ENCODE measurements around the gene CENPV. TPM values are rescaled to one million over a fixed set of nuclear protein-coding genes. Genes with fewer than 3 reads are reported as not detected.

Gene CENPV
- total RNA-seq, 2 experiments from 2014 or later: 139 to 142 TPM

DNA sequence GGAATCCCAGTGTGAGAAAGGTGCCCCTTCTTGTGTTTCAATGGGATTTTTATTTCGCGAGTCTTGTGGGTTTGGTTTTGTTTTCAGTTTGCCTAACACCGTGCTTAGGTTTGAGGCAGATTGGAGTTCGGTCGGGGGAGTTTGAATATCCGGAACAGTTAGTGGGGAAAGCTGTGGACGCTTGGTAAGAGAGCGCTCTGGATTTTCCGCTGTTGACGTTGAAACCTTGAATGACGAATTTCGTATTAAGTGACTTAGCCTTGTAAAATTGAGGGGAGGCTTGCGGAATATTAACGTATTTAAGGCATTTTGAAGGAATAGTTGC lies 28.2 kb upstream of the CENPV start:
- peaks cover 33% of the 10 kb centered on the region for H3K4me1 Mint-ChIP-seq (ENCODE audit: low read depth)
- DNase-seq (no peak), ATAC-seq (peak; percentile 10)

DNA sequence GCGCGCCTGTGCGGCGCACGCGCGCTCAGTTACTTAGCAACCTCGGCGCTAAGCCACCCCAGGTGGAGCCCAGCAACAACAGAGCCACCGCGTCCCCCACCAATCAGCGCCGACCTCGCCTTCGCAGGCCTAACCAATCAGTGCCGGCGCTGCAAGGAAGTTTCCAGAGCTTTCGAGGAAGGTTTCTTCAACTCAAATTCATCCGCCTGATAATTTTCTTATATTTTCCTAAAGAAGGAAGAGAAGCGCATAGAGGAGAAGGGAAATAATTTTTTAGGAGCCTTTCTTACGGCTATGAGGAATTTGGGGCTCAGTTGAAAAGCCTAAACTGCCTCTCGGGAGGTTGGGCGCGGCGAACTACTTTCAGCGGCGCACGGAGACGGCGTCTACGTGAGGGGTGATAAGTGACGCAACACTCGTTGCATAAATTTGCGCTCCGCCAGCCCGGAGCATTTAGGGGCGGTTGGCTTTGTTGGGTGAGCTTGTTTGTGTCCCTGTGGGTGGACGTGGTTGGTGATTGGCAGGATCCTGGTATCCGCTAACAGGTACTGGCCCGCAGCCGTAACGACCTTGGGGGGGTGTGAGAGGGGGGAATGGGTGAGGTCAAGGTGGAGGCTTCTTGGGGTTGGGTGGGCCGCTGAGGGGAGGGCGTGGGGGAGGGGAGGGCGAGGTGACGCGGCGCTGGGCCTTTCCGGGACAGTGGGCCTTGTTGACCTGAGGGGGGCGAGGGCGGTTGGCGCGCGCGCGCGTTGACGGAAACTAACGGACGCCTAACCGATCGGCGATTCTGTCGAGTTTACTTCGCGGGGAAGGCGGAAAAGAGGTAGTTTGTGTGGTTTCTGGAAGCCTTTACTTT lies 27.6 kb upstream of the CENPV start, which contains the start of gene UBB:
TSS of gene UBB (plus strand) at position 452 of the 856 bp plus-strand sequence. CDS start 817 bp downstream, outside the sequence.
- ChIA-PET CTCF (interaction anchor here (0.6 to 4.2 kb wide), 8 partner anchors 17 to 208 kb away, joined by 3 to 31 read pairs (median 4); partner anchors contain the start of gene TRPV2), POLR2A (interaction anchor here (0.6 to 4.6 kb wide), 19 partner anchors 8 to 745 kb away, joined by 3 to 44 read pairs (median 4); partner anchors contain the start of genes CENPV, NCOR1, TRPV2 and TTC19)
- DNase-seq (peak; percentile 97), ATAC-seq (peak; percentile 95)
- Mint-ChIP-seq H3K4me1 (ENCODE audit: low read depth) (peaks cover 33% of the 10 kb centered on the region), H3K4me3 (peak within 1 kb of the TSS; percentile 94), H3K36me3 (ENCODE audit: low read depth) (peaks cover 31% of the 10 kb centered on the region), H3K27me3 (no peaks in the 10 kb centered on the region), H3K9me3 (no peaks in the 10 kb centered on the region), H3K27ac (peak within 1 kb of the TSS; percentile 95)
- TF ChIP-seq, protein P1, sequence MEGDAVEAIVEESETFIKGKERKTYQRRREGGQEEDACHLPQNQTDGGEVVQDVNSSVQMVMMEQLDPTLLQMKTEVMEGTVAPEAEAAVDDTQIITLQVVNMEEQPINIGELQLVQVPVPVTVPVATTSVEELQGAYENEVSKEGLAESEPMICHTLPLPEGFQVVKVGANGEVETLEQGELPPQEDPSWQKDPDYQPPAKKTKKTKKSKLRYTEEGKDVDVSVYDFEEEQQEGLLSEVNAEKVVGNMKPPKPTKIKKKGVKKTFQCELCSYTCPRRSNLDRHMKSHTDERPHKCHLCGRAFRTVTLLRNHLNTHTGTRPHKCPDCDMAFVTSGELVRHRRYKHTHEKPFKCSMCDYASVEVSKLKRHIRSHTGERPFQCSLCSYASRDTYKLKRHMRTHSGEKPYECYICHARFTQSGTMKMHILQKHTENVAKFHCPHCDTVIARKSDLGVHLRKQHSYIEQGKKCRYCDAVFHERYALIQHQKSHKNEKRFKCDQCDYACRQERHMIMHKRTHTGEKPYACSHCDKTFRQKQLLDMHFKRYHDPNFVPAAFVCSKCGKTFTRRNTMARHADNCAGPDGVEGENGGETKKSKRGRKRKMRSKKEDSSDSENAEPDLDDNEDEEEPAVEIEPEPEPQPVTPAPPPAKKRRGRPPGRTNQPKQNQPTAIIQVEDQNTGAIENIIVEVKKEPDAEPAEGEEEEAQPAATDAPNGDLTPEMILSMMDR (IDR thresholded peaks at IDR 0.05): no peak
- intact Hi-C loops (cut with micrococcal nuclease): loop anchor here (5.0 kb wide), 1 partner anchor 36 kb away; the partner anchor contains the start of gene TRPV2

More for the DNA sequence above, 28.2 kb upstream of the CENPV start:
- TF ChIP-seq, protein P1 (IDR thresholded peaks at IDR 0.05): no peak
- H3K4me3 Mint-ChIP-seq: peak overlapping the region; percentile 94
- H3K9me3 Mint-ChIP-seq: no peaks in the 10 kb centered on the region
- H3K27ac Mint-ChIP-seq: peak overlapping the region; percentile 95
- intact Hi-C loops (cut with micrococcal nuclease): loop anchor here (5.0 kb wide), 1 partner anchor 36 kb away; the partner anchor contains the start of gene TRPV2
- H3K27me3 Mint-ChIP-seq: no peaks in the 10 kb centered on the region
- ChIA-PET POLR2A (interaction anchor here (1.0 to 4.6 kb wide), 12 partner anchors 9 to 166 kb away, joined by 3 to 44 read pairs (median 6); partner anchors contain the start of genes CENPV, NCOR1 and TRPV2), CTCF (interaction anchor here (2.6 to 4.2 kb wide), 2 partner anchors 17 to 34 kb away, joined by 14 to 31 read pairs; partner anchors contain the start of gene TRPV2)
- peaks cover 31% of the 10 kb centered on the region for H3K36me3 Mint-ChIP-seq (ENCODE audit: low read depth)

DNA sequence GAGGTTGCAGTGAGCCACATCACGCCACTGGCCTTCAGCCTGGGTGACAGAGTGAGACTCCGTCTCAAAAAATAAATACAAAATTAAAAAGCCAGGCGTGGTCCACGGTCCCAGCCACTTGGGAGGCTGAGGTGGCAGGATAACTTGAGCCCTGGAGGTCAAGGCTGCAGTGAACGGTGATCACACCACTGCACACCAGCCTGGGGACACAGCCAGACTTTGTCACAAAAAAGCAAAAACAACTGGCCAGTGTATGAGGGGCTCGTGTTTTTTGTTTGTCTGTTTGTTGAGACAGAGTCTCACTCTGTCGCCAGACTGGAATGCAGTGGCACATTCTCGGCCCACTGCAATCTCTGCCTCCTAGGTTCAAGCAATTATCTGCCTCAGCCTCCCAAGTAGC lies 26.4 kb upstream of the CENPV start:
- intact Hi-C loops (cut with micrococcal nuclease): loop anchor here (5.0 kb wide), 1 partner anchor 38 kb away; the partner anchor contains the start of gene TRPV2
- no peak overlapping the region for H3K27ac Mint-ChIP-seq
- H3K4me3 Mint-ChIP-seq: no peak overlapping the region
- CTCF ChIA-PET: interaction anchor here (0.7 to 2.6 kb wide), 4 partner anchors 16 to 205 kb away, joined by 3 to 14 read pairs (median 4); no protein-coding TSS in a partner anchor
- H3K9me3 Mint-ChIP-seq: no peaks in the 10 kb centered on the region
- POLR2A ChIA-PET: interaction anchor here (1.0 to 4.6 kb wide), 4 partner anchors 29 to 65 kb away, joined by 3 to 44 read pairs (median 5); partner anchors contain the start of gene TRPV2
- TF ChIP-seq, protein P1 (IDR thresholded peaks at IDR 0.05): no peak
- H3K27me3 Mint-ChIP-seq: no peaks in the 10 kb centered on the region
- no peak for ATAC-seq
- H3K36me3 Mint-ChIP-seq (ENCODE audit: low read depth): peaks cover 31% of the 10 kb centered on the region
- H3K4me1 Mint-ChIP-seq (ENCODE audit: low read depth): peaks cover 32% of the 10 kb centered on the region
- no peak for DNase-seq

DNA sequence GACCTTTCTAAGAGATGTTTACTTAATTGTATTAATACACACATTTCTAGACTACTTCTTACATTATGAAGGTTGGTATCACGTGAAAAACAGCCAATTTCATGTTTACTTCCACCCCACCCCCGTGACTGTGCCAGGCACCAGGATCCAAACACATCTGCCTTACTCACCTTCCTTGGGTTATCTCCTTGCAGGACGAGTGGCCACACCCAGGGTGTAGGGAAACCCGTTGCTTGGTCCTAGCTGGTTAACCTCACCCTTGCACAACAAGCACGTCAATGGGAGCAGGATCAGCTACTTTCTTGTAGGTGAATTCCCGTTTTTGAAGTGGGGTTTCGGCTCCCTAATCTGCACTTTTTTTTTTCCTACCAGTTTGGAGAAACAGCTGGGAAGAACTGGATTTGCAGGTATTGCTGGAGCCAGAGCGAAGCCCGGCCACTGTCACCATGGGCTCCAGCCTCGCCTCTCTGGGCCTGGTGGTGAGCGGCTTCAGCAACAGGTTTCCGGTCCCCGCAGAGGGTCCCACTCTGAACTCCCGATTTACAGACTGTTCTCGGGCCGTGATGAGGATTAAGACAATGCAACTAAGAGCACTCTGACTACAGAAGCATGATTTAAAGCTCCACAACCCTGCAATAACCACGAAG lies 25.5 kb upstream of the CENPV start:
- H3K27ac Mint-ChIP-seq: no peak overlapping the region
- ChIA-PET CTCF (interaction anchor here (1.4 to 5.0 kb wide), 2 partner anchors 15 to 36 kb away, joined by 3 to 40 read pairs; no protein-coding TSS in a partner anchor), POLR2A (interaction anchor here (0.6 to 1.1 kb wide), 3 partner anchors 58 to 132 kb away, joined by 3 to 5 read pairs (median 3); no protein-coding TSS in a partner anchor)
- ATAC-seq (no peak), DNase-seq (no peak)
- H3K36me3 Mint-ChIP-seq (ENCODE audit: low read depth): peaks cover 28% of the 10 kb centered on the region
- H3K9me3 Mint-ChIP-seq: no peaks in the 10 kb centered on the region
- H3K4me1 Mint-ChIP-seq (ENCODE audit: low read depth): peaks cover 23% of the 10 kb centered on the region
- no peak overlapping the region for H3K4me3 Mint-ChIP-seq
- H3K27me3 Mint-ChIP-seq: no peaks in the 10 kb centered on the region
- intact Hi-C loops (cut with micrococcal nuclease): no loop called here
- TF ChIP-seq, protein P1 (IDR thresholded peaks at IDR 0.05): no peak
